Activated naive CD4-positive, alpha-beta T cell (primary cell): ENCODE results near the gene NDE1.
"Not testable (repeated sequence)": the region's sequence is repeated elsewhere in the genome, so short reads cannot be mapped to it uniquely, and the experiment has no call there.

Experiments used
- DNase-seq, 4 experiments: peaks; one replicate each; lab custom pipeline; 2025; lab: John Stamatoyannopoulos, UW

The NDE1 gene

GRCh38 chr16:15650019-15650697, at the start of gene NDE1:
Gene NDE1, plus strand, starts transcription at chr16:15650245. Its CDS starts 14,534 bp downstream, at chr16:15664779.
- peak; percentile 57 to 80 (median 66) for DNase-seq

GRCh38 chr16:15601212-15601879, 48.7 kb upstream of the NDE1 start:
- DNase-seq = no peak

GRCh38 chr16:15602285-15603044, 47.6 kb upstream of the NDE1 start:
- DNase-seq = no peak

- DNase-seq = no peak
Observed at GRCh38 chr16:15604460-15605440, 45.3 kb upstream of the NDE1 start.

GRCh38 chr16:15605839-15606517, 44.1 kb upstream of the NDE1 start:
- no peak for DNase-seq

- DNase-seq = no peak
Observed at GRCh38 chr16:15606518-15607220, 43.4 kb upstream of the NDE1 start.

- not testable (repeated sequence) for DNase-seq
Observed at GRCh38 chr16:15607221-15607699, 42.8 kb upstream of the NDE1 start.

- no peak for DNase-seq
Observed at GRCh38 chr16:15607700-15608396, 42.2 kb upstream of the NDE1 start.

GRCh38 chr16:15608398-15609285, 41.4 kb upstream of the NDE1 start:
- DNase-seq = no peak

GRCh38 chr16:15609286-15609649, 40.8 kb upstream of the NDE1 start:
- DNase-seq = no peak

GRCh38 chr16:15610369-15610871, 39.6 kb upstream of the NDE1 start:
- DNase-seq = no peak

- no peak for DNase-seq
Observed at GRCh38 chr16:15611610-15612009, 38.4 kb upstream of the NDE1 start.

GRCh38 chr16:15613676-15614075, 36.4 kb upstream of the NDE1 start:
- no peak for DNase-seq

GRCh38 chr16:15616012-15616411, 34.0 kb upstream of the NDE1 start:
- DNase-seq = no peak

GRCh38 chr16:15616475-15617165, 33.4 kb upstream of the NDE1 start:
- DNase-seq = no peak

GRCh38 chr16:15617901-15618300, 32.1 kb upstream of the NDE1 start:
- no peak for DNase-seq

- DNase-seq = no peak
Observed at GRCh38 chr16:15618392-15618791, 31.7 kb upstream of the NDE1 start.

- no peak for DNase-seq
Observed at GRCh38 chr16:15620611-15621195, 29.3 kb upstream of the NDE1 start.
